Trophoblast cell (in vitro differentiated cells and primary cell): ENCODE measurements around the gene TREH.

Experiments used
- DNase-seq, 2 donors: peaks; one replicate each; pipeline ENCODE4 v3.0.0-alpha.2; 2016
- H2AFZ ChIP-seq: 2 replicates; pipeline ENCODE4 v1.6.1; 2013; ENCODE audit warnings: low read length, moderate library complexity, mild to moderate bottlenecking; ENCODE audit not compliant: insufficient read depth, poor library complexity
- H2AK5ac ChIP-seq: 2 replicates; pipeline ENCODE4 v1.6.1; 2013; ENCODE audit warnings: mild to moderate bottlenecking, low read length
- H2BK120ac ChIP-seq: 2 replicates; pipeline ENCODE4 v1.6.1; 2013; ENCODE audit warnings: low read length, mild to moderate bottlenecking, moderate library complexity; ENCODE audit not compliant: insufficient read depth, poor library complexity
- H2BK12ac ChIP-seq: 2 replicates; pipeline ENCODE4 v1.6.1; 2013; ENCODE audit warnings: mild to moderate bottlenecking, low read length, moderate library complexity
- H2BK5ac ChIP-seq: 2 replicates; pipeline ENCODE4 v1.6.1; 2013; ENCODE audit warnings: low read length, low read depth, moderate library complexity, mild to moderate bottlenecking; ENCODE audit not compliant: poor library complexity
- H3K14ac ChIP-seq: 2 replicates; pipeline ENCODE4 v1.6.1; 2013; ENCODE audit warnings: mild to moderate bottlenecking, low read length
- H3K18ac ChIP-seq: 2 replicates; pipeline ENCODE4 v1.6.1; 2013; ENCODE audit warnings: mild to moderate bottlenecking, low read length
- H3K23ac ChIP-seq: 2 replicates; pipeline ENCODE4 v1.6.1; 2013; ENCODE audit warnings: low read length
- H3K27ac ChIP-seq: 2 replicates; pipeline ENCODE4 v1.5.1; 2013; ENCODE audit warnings: low read depth, mild to moderate bottlenecking, inconsistent platforms, low read length, moderate library complexity
- H3K27me3 ChIP-seq: 2 replicates; pipeline ENCODE4 v1.6.1; 2013; ENCODE audit warnings: inconsistent platforms, mild to moderate bottlenecking, low read length, moderate library complexity; ENCODE audit not compliant: insufficient read depth
- H3K36me3 ChIP-seq, 2 experiments: 1 replicate in 1 of 2; 2 replicates in 1 of 2; pipeline ENCODE4 v1.6.1; 2013; ENCODE audit warnings: low read length in 2 of 2, mild to moderate bottlenecking in 2 of 2, moderate library complexity in 1 of 2; ENCODE audit not compliant: insufficient read depth in 2 of 2, control insufficient read depth in 1 of 2
- H3K4ac ChIP-seq: 2 replicates; pipeline ENCODE4 v1.6.1; 2013; ENCODE audit warnings: low read depth, mild to moderate bottlenecking, low read length, moderate library complexity
- H3K4me1 ChIP-seq, 2 experiments: 1 replicate in 1 of 2; 2 replicates in 1 of 2; pipeline ENCODE4 v1.6.1; 2013; ENCODE audit warnings: low read length in 2 of 2, mild to moderate bottlenecking in 2 of 2, moderate library complexity in 1 of 2; ENCODE audit not compliant: insufficient read depth in 2 of 2, control insufficient read depth in 1 of 2
- H3K4me2 ChIP-seq: 2 replicates; pipeline ENCODE4 v1.6.1; 2013; ENCODE audit warnings: inconsistent platforms, mild to moderate bottlenecking, low read length, moderate library complexity
- H3K4me3 ChIP-seq: 2 replicates; pipeline ENCODE4 v1.5.1; 2013; ENCODE audit warnings: mild to moderate bottlenecking, low read depth, low read length, inconsistent platforms
- H3K79me1 ChIP-seq: one replicate; pipeline ENCODE4 v1.6.1; 2013; ENCODE audit warnings: low read length
- H3K79me2 ChIP-seq: 2 replicates; pipeline ENCODE4 v1.6.1; 2013; ENCODE audit warnings: low read length, mild to moderate bottlenecking; ENCODE audit not compliant: control insufficient read depth, insufficient read depth, poor library complexity
- H3K9ac ChIP-seq: 2 replicates; pipeline ENCODE4 v1.6.1; 2013; ENCODE audit warnings: mild to moderate bottlenecking, low read length
- H3K9me3 ChIP-seq: 2 replicates; pipeline ENCODE4 v1.6.1; 2013; ENCODE audit warnings: low read depth, mild to moderate bottlenecking, control low read depth, inconsistent platforms, low read length; ENCODE audit not compliant: insufficient read depth
- H4K12ac ChIP-seq: 2 replicates; pipeline ENCODE4 v1.6.1; 2013; ENCODE audit warnings: low read depth, mild to moderate bottlenecking, low read length, moderate library complexity
- H4K8ac ChIP-seq: 2 replicates; pipeline ENCODE4 v1.6.1; 2013; ENCODE audit warnings: low read depth, mild to moderate bottlenecking, low read length, moderate library complexity
- H4K91ac ChIP-seq: one replicate; pipeline ENCODE4 v1.6.1; 2013; ENCODE audit warnings: low read depth, mild to moderate bottlenecking, low read length, moderate library complexity
- WGBS: extraction: QIAGEN DNeasy Blood & Tissue Kit; methylation state at CpG from one replicate; pipeline ENCODE4 v1.1.7; 2013; ENCODE audit warnings: missing lambda C conversion rate; ENCODE audit not compliant: insufficient read length, insufficient coverage; ENCODE audit errors: extremely low coverage; 5-methylcytosine and 5-hydroxymethylcytosine counted together

Gene TREH

DNA sequence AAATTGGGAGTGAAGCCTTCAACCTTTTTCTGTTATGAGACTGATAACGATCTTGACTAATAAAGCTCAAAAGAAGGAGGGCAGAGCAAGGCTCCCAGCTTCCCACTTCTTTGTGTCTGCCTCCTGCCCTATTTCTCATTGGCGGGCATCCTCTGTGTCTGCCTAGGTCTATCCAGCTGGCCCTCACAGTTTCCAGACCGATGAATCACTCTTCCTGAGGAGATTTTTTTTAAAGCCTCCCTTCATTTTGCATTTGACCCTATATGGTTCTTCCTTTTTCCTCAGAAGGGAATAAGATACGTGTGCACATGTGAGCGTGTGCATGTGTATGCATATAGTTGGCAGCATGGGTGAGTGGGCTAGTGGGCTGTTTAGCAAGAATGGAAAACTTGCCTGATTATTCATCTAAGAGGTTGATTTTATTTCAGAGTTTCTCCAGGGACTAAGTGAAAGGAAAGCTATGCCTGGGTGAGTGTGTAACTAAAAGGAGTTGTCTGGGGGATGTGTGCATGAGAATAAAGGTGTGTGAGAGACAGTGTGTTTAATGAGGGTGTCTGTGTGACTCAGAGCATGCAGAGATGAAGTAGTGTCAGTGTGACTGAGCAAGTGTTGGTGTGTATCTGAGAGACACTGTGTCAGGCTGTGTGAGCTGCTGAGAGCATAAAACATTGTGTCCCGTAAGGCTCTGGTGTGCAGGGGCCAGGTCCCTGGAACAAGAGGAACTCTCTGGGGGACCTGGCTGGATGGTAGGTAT, 59.8 kb downstream of the TREH start:
- H3K27ac ChIP-seq = peak overlapping the region; percentile 91
- H4K8ac ChIP-seq = no peak overlapping the region
- no peak overlapping the region for H3K23ac ChIP-seq
- peaks cover 48 to 68% of the 10 kb centered on the region in 2 experiments for H3K4me1 ChIP-seq
- no peak overlapping the region for H3K14ac ChIP-seq
- H3K4me2 ChIP-seq = no peak overlapping the region
- peaks cover 0 to under 1% of the 10 kb centered on the region in 2 experiments for H3K36me3 ChIP-seq
- H2BK120ac ChIP-seq = peak overlapping the region; percentile 92
- no peak overlapping the region for H4K12ac ChIP-seq
- H2BK5ac ChIP-seq = peak overlapping the region; percentile 73
- no CpG with 5 or more reads among the region's 6 CpGs for WGBS
- no peaks in the 10 kb centered on the region for H3K9me3 ChIP-seq
- no peak overlapping the region for H3K4me3 ChIP-seq
- H3K18ac ChIP-seq = no peak overlapping the region
- no peak overlapping the region for H2BK12ac ChIP-seq
- H3K9ac ChIP-seq = no peak overlapping the region
- no peak overlapping the region for H2AFZ ChIP-seq
- DNase-seq = peak in 1 of 2 donors; percentile 36
- peak overlapping the region; percentile 82 for H4K91ac ChIP-seq
- H3K79me2 ChIP-seq = peaks cover 8% of the 10 kb centered on the region
- no peak overlapping the region for H3K4ac ChIP-seq
- H3K27me3 ChIP-seq = no peaks in the 10 kb centered on the region
- H3K79me1 ChIP-seq = peaks cover 37% of the 10 kb centered on the region
- H2AK5ac ChIP-seq = no peak overlapping the region

DNA sequence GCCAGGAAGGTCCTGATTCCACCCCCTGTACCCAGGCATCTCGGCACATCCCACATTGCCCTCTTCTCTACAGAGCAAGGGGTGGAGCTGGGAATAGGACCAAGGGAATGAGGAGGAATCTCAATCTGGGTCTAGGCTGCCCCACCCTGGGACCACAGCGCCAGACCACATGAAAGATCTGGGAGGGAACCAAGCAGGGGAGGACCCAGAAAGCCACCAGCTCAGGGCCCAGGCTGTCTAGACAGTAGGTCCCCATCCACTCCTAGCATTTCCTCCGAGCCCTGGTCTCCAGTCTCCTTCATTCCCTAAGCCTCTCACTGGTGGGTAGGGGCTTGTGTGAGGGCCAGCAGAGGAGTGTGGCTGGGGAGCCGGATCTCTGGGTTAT, 60.5 kb downstream of the TREH start:
- H2BK120ac ChIP-seq = peak overlapping the region; percentile 92
- peak overlapping the region; percentile 63 for H3K4ac ChIP-seq
- peak overlapping the region; percentile 84 for H3K14ac ChIP-seq
- peaks cover 50 to 72% of the 10 kb centered on the region in 2 experiments for H3K4me1 ChIP-seq
- no peak overlapping the region for H3K4me3 ChIP-seq
- no peak for DNase-seq
- peak overlapping the region; percentile 73 for H2BK5ac ChIP-seq
- H3K36me3 ChIP-seq = no peaks in the 10 kb centered on the region
- no peak overlapping the region for H3K9ac ChIP-seq
- no peaks in the 10 kb centered on the region for H3K9me3 ChIP-seq
- H3K4me2 ChIP-seq = no peak overlapping the region
- peaks cover 8% of the 10 kb centered on the region for H3K79me2 ChIP-seq
- H4K8ac ChIP-seq = peak overlapping the region; percentile 59
- no CpG with 5 or more reads among the region's 4 CpGs for WGBS
- peak overlapping the region; percentile 91 for H3K27ac ChIP-seq
- H2AK5ac ChIP-seq = peak overlapping the region; percentile 96
- H3K18ac ChIP-seq = peak overlapping the region; percentile 76
- H4K12ac ChIP-seq = peak overlapping the region; percentile 67
- peak overlapping the region; percentile 82 for H4K91ac ChIP-seq
- peak overlapping the region; percentile 67 for H2BK12ac ChIP-seq
- no peaks in the 10 kb centered on the region for H3K27me3 ChIP-seq
- peaks cover 38% of the 10 kb centered on the region for H3K79me1 ChIP-seq
- H3K23ac ChIP-seq = no peak overlapping the region
- peak overlapping the region; percentile 66 for H2AFZ ChIP-seq

DNA sequence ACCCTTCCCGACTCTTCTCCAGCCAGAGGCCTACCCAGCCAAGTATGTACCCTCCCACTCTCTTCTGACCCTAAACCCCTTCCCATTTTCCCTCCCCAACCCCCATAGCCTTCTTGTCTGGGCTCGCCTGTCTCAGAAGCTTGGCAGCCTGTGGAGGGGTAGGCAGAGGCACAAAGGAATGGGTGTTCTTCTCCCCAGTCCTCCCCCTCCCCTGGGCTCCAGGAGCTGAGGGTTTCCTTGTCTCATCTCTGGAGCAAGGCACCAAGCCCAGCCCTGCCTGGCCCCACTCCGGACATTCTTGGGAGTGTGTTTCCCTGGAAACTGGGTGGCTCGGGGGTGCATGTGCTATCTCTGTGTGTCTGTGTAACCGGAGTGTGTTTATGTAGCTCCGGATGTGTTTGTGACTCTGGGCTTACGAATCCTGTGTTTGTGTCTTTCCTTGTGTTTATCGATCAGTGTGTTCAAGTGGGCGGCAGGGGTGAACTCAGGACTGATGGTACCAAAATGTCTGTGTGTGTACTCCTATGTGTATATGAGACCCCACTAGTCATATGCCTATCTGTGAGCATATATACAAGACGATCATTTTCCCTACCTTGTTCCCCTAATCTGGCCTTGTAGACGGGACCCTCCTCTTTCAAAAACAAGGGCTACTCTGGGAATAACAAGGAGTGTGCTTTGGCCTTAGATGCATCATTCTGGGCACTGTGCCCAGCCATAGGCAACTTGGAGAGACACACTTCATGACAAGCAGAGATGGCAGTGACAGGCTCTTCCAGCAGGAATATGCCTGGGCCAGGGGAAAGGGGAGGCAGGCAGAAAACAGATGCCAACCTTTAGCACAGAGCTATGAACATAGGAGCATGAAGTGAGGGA, 61.1 kb downstream of the TREH start:
- Histone ChIP-seq H2BK120ac (peak overlapping the region; percentile 92), H2BK5ac (peak overlapping the region; percentile 73), H3K23ac (no peak overlapping the region), H3K27me3 (no peaks in the 10 kb centered on the region), H4K8ac (peak overlapping the region; percentile 59), H3K9ac (no peak overlapping the region), H3K9me3 (no peaks in the 10 kb centered on the region), H2BK12ac (peak overlapping the region; percentile 67), H3K4me1 (peaks cover 50 to 69% of the 10 kb centered on the region in 2 experiments), H4K12ac (peak overlapping the region; percentile 3), H2AK5ac (peak overlapping the region; percentile 96), H4K91ac (peak overlapping the region; percentile 82), H3K4me3 (no peak overlapping the region), H3K4ac (peak overlapping the region; percentile 63), H3K4me2 (peak overlapping the region; percentile 7), H2AFZ (peak overlapping the region; percentile 66), H3K79me1 (peaks cover 38% of the 10 kb centered on the region), H3K36me3 (no peaks in the 10 kb centered on the region), H3K14ac (peak overlapping the region; percentile 84), H3K79me2 (peaks cover 8% of the 10 kb centered on the region), H3K18ac (peak overlapping the region; percentile 76), H3K27ac (peak overlapping the region; percentile 91)
- no peak for DNase-seq
- WGBS = no CpG with 5 or more reads among the region's 11 CpGs

- H3K18ac ChIP-seq = peak overlapping the region; percentile 28
- H3K27ac ChIP-seq = peak overlapping the region; percentile 41
- no peaks in the 10 kb centered on the region for H3K36me3 ChIP-seq
- peak overlapping the region; percentile 24 for H2BK5ac ChIP-seq
- DNase-seq = no peak
- peak overlapping the region; percentile 37 for H2BK12ac ChIP-seq
- no CpG with 5 or more reads among the region's 5 CpGs for WGBS
- H3K79me2 ChIP-seq = peaks cover 4% of the 10 kb centered on the region
- no peak overlapping the region for H3K23ac ChIP-seq
- H2AFZ ChIP-seq = no peak overlapping the region
- peak overlapping the region; percentile 35 for H3K4me2 ChIP-seq
- H4K8ac ChIP-seq = no peak overlapping the region
- H3K4ac ChIP-seq = no peak overlapping the region
- H3K79me1 ChIP-seq = peaks cover 28% of the 10 kb centered on the region
- H3K4me3 ChIP-seq = no peak overlapping the region
- peak overlapping the region; percentile 77 for H2AK5ac ChIP-seq
- no peak overlapping the region for H4K12ac ChIP-seq
- H3K27me3 ChIP-seq = no peaks in the 10 kb centered on the region
- peak overlapping the region; percentile 69 for H4K91ac ChIP-seq
- peaks cover 43 to 59% of the 10 kb centered on the region in 2 experiments for H3K4me1 ChIP-seq
- no peaks in the 10 kb centered on the region for H3K9me3 ChIP-seq
- peak overlapping the region; percentile 64 for H2BK120ac ChIP-seq
- H3K9ac ChIP-seq = peak overlapping the region; percentile 1
- peak overlapping the region; percentile 50 for H3K14ac ChIP-seq
These were observed 63.5 kb downstream of the TREH start for GRCh38 chr11:118615976-118616371.
